NCI-H446 treated with DMSO at 0.1 percent for 48 hours (cell line): Measurements from ENCODE around the gene RTL9.

Experiments
- DNase-seq: peaks from one replicate; lab custom pipeline; 2025; lab: John Stamatoyannopoulos, UW

RTL9 gene

GRCh38 chrX:110341189-110342035, 17.2 kb upstream of the RTL9 start:
- DNase-seq: no peak

GRCh38 chrX:110346681-110347080, 12.0 kb upstream of the RTL9 start:
- no peak for DNase-seq

GRCh38 chrX:110359273-110359672, 625 bp downstream of the RTL9 start:
- DNase-seq: no peak

- DNase-seq: no peak
These were observed 4.6 kb downstream of the RTL9 start for GRCh38 chrX:110363244-110363643.

- no peak for DNase-seq
These were observed 14.7 kb downstream of the RTL9 start for GRCh38 chrX:110373310-110373709.

- DNase-seq: no peak
These were observed 15.9 kb downstream of the RTL9 start for GRCh38 chrX:110374559-110374958.

GRCh38 chrX:110381216-110381615, 22.6 kb downstream of the RTL9 start:
- DNase-seq: no peak

- no peak for DNase-seq
These were observed 24.8 kb downstream of the RTL9 start for GRCh38 chrX:110383414-110383813.

GRCh38 chrX:110384490-110384889, 25.8 kb downstream of the RTL9 start:
- DNase-seq: no peak

- no peak for DNase-seq
These were observed 30.9 kb downstream of the RTL9 start for GRCh38 chrX:110389570-110389969.

GRCh38 chrX:110391086-110391485, 32.4 kb downstream of the RTL9 start:
- DNase-seq: no peak

- DNase-seq: peak; percentile 59
These were observed 36.0 kb downstream of the RTL9 start for GRCh38 chrX:110394651-110395050.

GRCh38 chrX:110395877-110396276, 37.2 kb downstream of the RTL9 start:
- no peak for DNase-seq

GRCh38 chrX:110396735-110397134, 38.1 kb downstream of the RTL9 start:
- no peak for DNase-seq

GRCh38 chrX:110397339-110397738, 38.7 kb downstream of the RTL9 start:
- DNase-seq: no peak

- DNase-seq: no peak
These were observed 39.3 kb downstream of the RTL9 start for GRCh38 chrX:110397904-110398303.

- no peak for DNase-seq
These were observed 40.8 kb downstream of the RTL9 start for GRCh38 chrX:110399497-110399896.

GRCh38 chrX:110399966-110400365, 41.3 kb downstream of the RTL9 start:
- DNase-seq: no peak

GRCh38 chrX:110401135-110401534, 42.5 kb downstream of the RTL9 start:
- no peak for DNase-seq

GRCh38 chrX:110402091-110402849, 43.6 kb downstream of the RTL9 start:
- no peak for DNase-seq

GRCh38 chrX:110402850-110403221, 44.2 kb downstream of the RTL9 start:
- DNase-seq: no peak

- DNase-seq: no peak
These were observed 45.0 kb downstream of the RTL9 start for GRCh38 chrX:110403441-110404238.

- no peak for DNase-seq
These were observed 45.7 kb downstream of the RTL9 start for GRCh38 chrX:110404376-110404775.
